CD4-positive, alpha-beta memory T cell (primary cell): Measurements from ENCODE around the gene PAX6. TPM values are rescaled to one million over a fixed set of nuclear protein-coding genes. Genes with fewer than 3 reads are reported as not detected.

Experiments
- CTCF ChIA-PET: fragments of 350-600 bp; sonication (Branson Sonifier 250); formaldehyde crosslinking; loops from one replicate; lab custom pipeline; 2021; ENCODE audit warnings: inconsistent platforms; ENCODE audit not compliant: partially characterized antibody; lab: Charles Lee
- POLR2A ChIA-PET: fragments of 350-600 bp; sonication (Branson Sonifier 250); formaldehyde crosslinking; loops from one replicate; lab custom pipeline; 2021; ENCODE audit not compliant: partially characterized antibody; lab: Charles Lee
- DNase-seq, 5 donors: peaks; one replicate each; pipeline versions ENCODE4 v3.0.0 to v3.0.0-alpha.2; 2020 to 2022; ENCODE audit warnings: mixed read lengths in 1 of 5
- H3K27ac ChIP-seq: one replicate; pipeline ENCODE4 v1.7.0; 2013; ENCODE audit warnings: low read depth, low read length
- H3K27me3 ChIP-seq: 2 replicates; pipeline ENCODE4 v1.7.0; 2013; ENCODE audit warnings: mild to moderate bottlenecking, low read length, moderate library complexity; ENCODE audit not compliant: insufficient read depth
- H3K36me3 ChIP-seq: 2 replicates; pipeline ENCODE4 v1.7.0; 2013; ENCODE audit warnings: mild to moderate bottlenecking, low read length, moderate library complexity; ENCODE audit not compliant: insufficient read depth
- H3K4me1 ChIP-seq: 2 replicates; pipeline ENCODE4 v1.7.0; 2013; ENCODE audit warnings: mild to moderate bottlenecking, low read length, moderate library complexity; ENCODE audit not compliant: insufficient read depth
- H3K4me3 ChIP-seq, 2 donors: one replicate each; pipeline ENCODE4 v1.7.0; 2013; ENCODE audit warnings: low read length in 2 of 2, mild to moderate bottlenecking in 1 of 2
- H3K9me3 ChIP-seq, 2 donors: one replicate each; pipeline ENCODE4 v1.7.0; 2013; ENCODE audit warnings: low read length in 2 of 2, control low read depth in 1 of 2; ENCODE audit not compliant: control insufficient read depth in 1 of 2
- H3K27ac Mint-ChIP-seq, 7 donors: one replicate each; pipeline ENCODE4 v1.8.0; 2020 to 2021; ENCODE audit warnings: mixed read lengths in 7 of 7, mild to moderate bottlenecking in 6 of 7, inconsistent platforms in 3 of 7, moderate library complexity in 3 of 7
- H3K27me3 Mint-ChIP-seq, 2 donors: one replicate each; pipeline ENCODE4 v1.8.0; 2020 to 2021; ENCODE audit warnings: mixed read lengths in 2 of 2
- H3K36me3 Mint-ChIP-seq, 2 donors: one replicate each; pipeline ENCODE4 v1.8.0; 2020 to 2021; ENCODE audit warnings: mixed read lengths in 2 of 2, inconsistent platforms in 1 of 2, mild to moderate bottlenecking in 1 of 2
- H3K4me1 Mint-ChIP-seq, 4 donors: one replicate each; pipeline ENCODE4 v1.8.0; 2020 to 2021; ENCODE audit warnings: mixed read lengths in 4 of 4, mild to moderate bottlenecking in 1 of 4
- H3K4me3 Mint-ChIP-seq, 8 donors: one replicate each; pipeline ENCODE4 v1.8.0; 2020 to 2021; ENCODE audit warnings: mixed read lengths in 8 of 8, mild to moderate bottlenecking in 7 of 8, moderate library complexity in 6 of 8, inconsistent platforms in 3 of 8
- H3K9me3 Mint-ChIP-seq, 8 donors: one replicate each; pipeline ENCODE4 v1.8.0; 2020 to 2021; ENCODE audit warnings: mixed read lengths in 8 of 8, mild to moderate bottlenecking in 5 of 8, inconsistent platforms in 3 of 8, moderate library complexity in 1 of 8
- intact Hi-C: fragments of 100-400 bp; cut with micrococcal nuclease; formaldehyde crosslinking; loops from one replicate; pipeline ENCODE4 v1.15.1; 2023
- polyA plus RNA-seq, 2 donors: library from polyadenylated mRNA; unstranded; fragments of 300-500 nt; fragmentation: Illumina TruSeq; gene quantifications; one replicate each; pipeline ENCODE4 v1.2.3, GENCODE V29; 2021
- total RNA-seq, 2 experiments: library from RNA; stranded (reverse); gene quantifications; one replicate each; pipeline ENCODE4 v1.2.3, GENCODE V29; 2021

PAX6 gene
- total and polyA plus RNA-seq, 4 experiments from 2014 or later, result 0.11 TPM; not detected in 3

GRCh38 chr11:31825838-31826484 lies 14.8 kb upstream of the PAX6 start:
- Mint-ChIP-seq H3K27ac (peak overlapping the region in 2 of 7 donors; percentile 52 to 59), H3K4me1 (peaks cover 10 to 28% (median 16%) of the 10 kb centered on the region in 4 donors), H3K9me3 (peaks cover 0 to 24% (median 15%) of the 10 kb centered on the region in 8 donors), H3K4me3 (peak overlapping the region in 4 of 8 donors; percentile 4 to 50 (median 26)), H3K36me3 (no peaks in the 10 kb centered on the region), H3K27me3 (peaks cover 62 to 76% of the 10 kb centered on the region in 2 donors)
- intact Hi-C loops, result loop anchor here (2.0 kb wide), 1 partner anchor 15 kb away; the partner anchor contains the start of gene PAX6
- no peak overlapping the region for H3K27ac ChIP-seq
- CTCF ChIA-PET, result no interaction called here
- H3K9me3 ChIP-seq, result no peaks in the 10 kb centered on the region
- no peaks in the 10 kb centered on the region for H3K36me3 ChIP-seq
- no peak overlapping the region for H3K4me3 ChIP-seq
- no peaks in the 10 kb centered on the region for H3K4me1 ChIP-seq
- peaks cover 76% of the 10 kb centered on the region for H3K27me3 ChIP-seq
- POLR2A ChIA-PET, result no interaction called here
- DNase-seq, result no peak

- no peaks in the 10 kb centered on the region for H3K9me3 ChIP-seq
- POLR2A ChIA-PET, result no interaction called here
Observed at GRCh38 chr11:31824879-31825837, 14.0 kb upstream of the PAX6 start.

GRCh38 chr11:31824332-31824878 lies 13.3 kb upstream of the PAX6 start:
- Histone ChIP-seq H3K4me1 (no peaks in the 10 kb centered on the region), H3K4me3 (no peak overlapping the region), H3K27me3 (peaks cover 82% of the 10 kb centered on the region), H3K36me3 (no peaks in the 10 kb centered on the region), H3K9me3 (no peaks in the 10 kb centered on the region), H3K27ac (no peak overlapping the region)
- peaks cover 61 to 69% of the 10 kb centered on the region in 2 donors for H3K27me3 Mint-ChIP-seq
- H3K27ac Mint-ChIP-seq, result peak overlapping the region in 1 of 7 donors; percentile 35
- H3K4me3 Mint-ChIP-seq, result peak overlapping the region in 2 of 8 donors; percentile 31 to 62
- no peaks in the 10 kb centered on the region for H3K36me3 Mint-ChIP-seq
- peaks cover 0 to 24% (median 15%) of the 10 kb centered on the region in 8 donors for H3K9me3 Mint-ChIP-seq
- no peak for DNase-seq
- H3K4me1 Mint-ChIP-seq, result peaks cover 10 to 28% (median 16%) of the 10 kb centered on the region in 4 donors
- ChIA-PET CTCF (interaction anchor here (1.0 kb wide), 1 partner anchor 23 kb away, joined by 3 read pairs; no protein-coding TSS in a partner anchor), POLR2A (no interaction called here)
- intact Hi-C loops, result loop anchor here (2.0 kb wide), 1 partner anchor 14 kb away; the partner anchor contains the start of gene PAX6

More at GRCh38 chr11:31824879-31825837, 14.0 kb upstream of the PAX6 start:
- no peak for DNase-seq
- Mint-ChIP-seq H3K4me1 (peaks cover 10 to 28% (median 16%) of the 10 kb centered on the region in 4 donors), H3K27me3 (peaks cover 64 to 70% of the 10 kb centered on the region in 2 donors), H3K4me3 (peak overlapping the region in 5 of 8 donors; percentile 5 to 62 (median 50)), H3K9me3 (peaks cover 0 to 24% (median 15%) of the 10 kb centered on the region in 8 donors), H3K27ac (peak overlapping the region in 2 of 7 donors; percentile 51 to 52), H3K36me3 (no peaks in the 10 kb centered on the region)
- CTCF ChIA-PET, result no interaction called here
- Histone ChIP-seq H3K27ac (no peak overlapping the region), H3K4me3 (no peak overlapping the region), H3K4me1 (no peaks in the 10 kb centered on the region), H3K27me3 (peaks cover 81% of the 10 kb centered on the region), H3K36me3 (no peaks in the 10 kb centered on the region)
- intact Hi-C loops, result loop anchor here (2.0 kb wide), 1 partner anchor 14 kb away; the partner anchor contains the start of gene PAX6

GRCh38 chr11:31823644-31824331 lies 12.7 kb upstream of the PAX6 start:
- Histone ChIP-seq H3K4me3 (no peak overlapping the region), H3K27ac (no peak overlapping the region), H3K36me3 (no peaks in the 10 kb centered on the region), H3K4me1 (no peaks in the 10 kb centered on the region), H3K9me3 (no peaks in the 10 kb centered on the region), H3K27me3 (peaks cover 78% of the 10 kb centered on the region)
- POLR2A ChIA-PET, result no interaction called here
- intact Hi-C loops, result loop anchor here (2.0 kb wide), 1 partner anchor 13 kb away; the partner anchor contains the start of gene PAX6
- Mint-ChIP-seq H3K4me1 (peaks cover 10 to 28% (median 16%) of the 10 kb centered on the region in 4 donors), H3K27ac (peak overlapping the region in 1 of 7 donors; percentile 37), H3K36me3 (no peaks in the 10 kb centered on the region), H3K27me3 (peaks cover 62 to 67% of the 10 kb centered on the region in 2 donors), H3K4me3 (no peak overlapping the region), H3K9me3 (peaks cover 0 to 21% (median 15%) of the 10 kb centered on the region in 8 donors)
- no peak for DNase-seq
- CTCF ChIA-PET, result interaction anchor here (1.0 kb wide), 1 partner anchor 22 kb away, joined by 3 read pairs; no protein-coding TSS in a partner anchor

GRCh38 chr11:31822927-31823643 lies 12.0 kb upstream of the PAX6 start:
- DNase-seq, result no peak
- H3K4me1 Mint-ChIP-seq, result peaks cover 10 to 35% (median 17%) of the 10 kb centered on the region in 4 donors
- H3K4me3 Mint-ChIP-seq, result no peak overlapping the region
- H3K9me3 ChIP-seq, result no peaks in the 10 kb centered on the region
- H3K4me3 ChIP-seq, result no peak overlapping the region
- ChIA-PET POLR2A (no interaction called here), CTCF (no interaction called here)
- H3K27me3 Mint-ChIP-seq, result peaks cover 64 to 71% of the 10 kb centered on the region in 2 donors
- H3K27me3 ChIP-seq, result peaks cover 84% of the 10 kb centered on the region
- peaks cover 0 to 21% (median 16%) of the 10 kb centered on the region in 8 donors for H3K9me3 Mint-ChIP-seq
- no peak overlapping the region for H3K27ac Mint-ChIP-seq
- intact Hi-C loops, result no loop called here
- H3K4me1 ChIP-seq, result peaks cover 3% of the 10 kb centered on the region
- H3K36me3 Mint-ChIP-seq, result no peaks in the 10 kb centered on the region
- no peaks in the 10 kb centered on the region for H3K36me3 ChIP-seq
- no peak overlapping the region for H3K27ac ChIP-seq
